ENCODE measurements around the gene SPATA2L. TPM values are rescaled to one million over a fixed set of nuclear protein-coding genes. Genes with fewer than 3 reads are reported as not detected.

The SPATA2L gene
- total and polyA plus RNA-seq, 2 of the 8 experiments (the other 6 are each of a cell fraction or from before 2014, with no cell fraction given), result 9.3 to 12.5 TPM

DNA sequence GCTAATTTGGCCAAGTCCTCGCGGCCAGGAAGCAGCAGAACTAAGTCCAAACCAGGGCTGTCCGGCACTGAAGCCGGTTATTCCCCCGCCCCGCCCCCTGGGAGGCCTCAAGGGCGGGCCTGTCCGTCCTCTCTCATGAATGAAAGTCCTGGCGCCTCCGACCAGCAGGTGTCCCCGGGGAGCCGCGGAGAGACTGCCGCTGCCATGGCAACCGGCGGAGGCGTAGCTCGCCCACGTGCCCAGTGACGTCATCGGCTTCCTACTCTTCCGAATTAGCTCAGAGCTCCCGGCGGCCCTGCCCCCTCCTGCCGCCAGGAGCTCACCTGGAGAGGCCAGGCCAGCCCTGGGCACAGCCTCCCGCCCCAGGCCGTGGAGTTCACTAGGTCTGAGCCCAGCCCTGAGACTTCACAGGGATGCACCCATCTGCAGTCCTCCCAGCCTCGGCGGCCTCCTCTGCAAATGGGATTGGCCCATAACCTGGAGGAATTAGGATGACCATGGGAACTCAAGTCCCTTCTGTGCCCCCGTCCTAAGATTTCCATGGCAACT lies 1.3 kb downstream of the SPATA2L start:
- CTCF ChIA-PET (ENCODE audit: partially characterized antibody), result interaction anchor here (0.7 to 3.7 kb wide), 19 partner anchors 11 to 225 kb away, joined by 3 to 36 read pairs (median 5); partner anchors contain the start of gene CPNE7
- Histone ChIP-seq H2BK20ac (ENCODE audit: low read length) (no peak overlapping the region), H3K4me2 (ENCODE audit: insufficient read depth in 1 of 2, low read depth in 2 of 2, low read length in 2 of 2) (peak overlapping the region; percentile 67 to 96), H2BK12ac (ENCODE audit: low read depth, low read length) (no peak overlapping the region), H3K23ac (ENCODE audit: insufficient read length) (no peak overlapping the region), H2BK15ac (ENCODE audit: low read length) (peak overlapping the region; percentile 88; the same call in 1 of the 2 replicates), H3K79me1 (ENCODE audit: low read depth, low read length) (no peaks in the 10 kb centered on the region), H2AFZ (ENCODE audit: low read length) (no peak overlapping the region), H2BK5ac (ENCODE audit: low read depth, low read length) (peak overlapping the region; percentile 60; the same call in 1 of the 2 replicates), H3K27ac (ENCODE audit: low read depth, low read length) (peak overlapping the region; percentile 28; the same call in 1 of the 2 replicates), H3K4ac (replicated peaks; ENCODE audit: insufficient read length, low read depth, low read length) (peak overlapping the region; percentile 65), H3K23me2 (ENCODE audit: low read depth, low read length) (peaks cover 13% of the 10 kb centered on the region; the same call in 1 of the 2 replicates), H3K18ac (ENCODE audit: extremely low read depth, low read length) (peak overlapping the region; percentile 78), H4K8ac (ENCODE audit: extremely low read depth, insufficient read depth, low read length) (no peak overlapping the region; the same call in 1 of the 2 replicates), H3K56ac (replicated peaks; ENCODE audit: insufficient read length, low read depth, low read length) (no peak overlapping the region), H3K14ac (ENCODE audit: insufficient read length) (no peak overlapping the region), H3K36me3 (ENCODE audit: control insufficient read depth in 2 of 4, insufficient read depth in 4 of 4, low read length in 3 of 4) (peaks cover 0 to 15% (median under 1%) of the 10 kb centered on the region in 4 experiments; a peak in 3 of 8 replicates), H2BK120ac (replicated peaks; ENCODE audit: low read depth, low read length) (no peak overlapping the region), H3K4me1 (replicated peaks in 1 of 4; ENCODE audit: control insufficient read depth in 3 of 4, insufficient read depth in 4 of 4, low read length in 3 of 4) (peaks cover 0 to 11% (median 5%) of the 10 kb centered on the region in 4 experiments; a peak in 5 of 7 replicates), H3K9me3 (ENCODE audit: insufficient read depth in 2 of 2, low read depth in 1 of 2, low read length in 1 of 2) (no peaks in the 10 kb centered on the region), H2AK5ac (ENCODE audit: low read depth, low read length) (no peak overlapping the region), H3K79me2 (ENCODE audit: control insufficient read depth in 1 of 2, insufficient read depth in 2 of 2, low read length in 2 of 2) (no peaks in the 10 kb centered on the region), H4K91ac (replicated peaks; ENCODE audit: insufficient read length, low read length) (no peak overlapping the region), H4K20me1 (replicated peaks in 1 of 2; ENCODE audit: control insufficient read depth in 1 of 2, insufficient read depth in 2 of 2, low read length in 2 of 2) (peaks cover 0 to 23% of the 10 kb centered on the region in 2 experiments), H3K9ac (replicated peaks in 1 of 4; ENCODE audit: extremely low read depth in 1 of 4, low read depth in 3 of 4, low read length in 3 of 4) (peak overlapping the region in 2 of 4 experiments; percentile 65 to 68; a peak in 2 of 7 replicates), H3K27me3 (replicated peaks in 1 of 4; ENCODE audit: control insufficient read depth in 3 of 4, extremely low read depth in 1 of 4, insufficient read depth in 3 of 4, low read length in 3 of 4) (peaks cover 0 to 9% (median 2%) of the 10 kb centered on the region in 4 experiments; a peak in 3 of 7 replicates), H3K4me3 (ENCODE audit: extremely low read depth in 1 of 4, insufficient read depth in 2 of 4, low read depth in 3 of 4, low read length in 4 of 4) (peak overlapping the region; percentile 49 to 78 (median 74)), H4K5ac (ENCODE audit: insufficient read length, low read depth, low read length) (no peak overlapping the region)
- peak; percentile 98 for DNase-seq (ENCODE audit: low read depth in 1 of 2, low spot score in 2 of 2)
- no peak for FAIRE-seq
- WGBS, 2 experiments (ENCODE audit: extremely low coverage in 1 of 2, insufficient coverage in 1 of 2, insufficient read length in 1 of 2, insufficient replicate concordance in 2 of 2, low coverage in 1 of 2, low lambda C conversion rate in 2 of 2, missing lambda C conversion rate in 1 of 2), result 6% methylated on average over 30 of the region's 30 CpGs; no CpG with 5 or more reads in 1 of the 2 experiments
- POLR2A ChIA-PET (ENCODE audit: partially characterized antibody), result interaction anchor here (0.6 to 5.3 kb wide), 24 partner anchors 8 to 211 kb away, joined by 3 to 59 read pairs (median 3); partner anchors contain the start of genes CDK10, CHMP1A, CPNE7 and FANCA
- TF ChIP-seq HDAC6 (IDR thresholded peaks at IDR 0.05; ENCODE audit: low read depth, low read length) (no peak), PHF8 (conservative IDR thresholded peaks at IDR 0.05; ENCODE audit: low read depth, low read length) (no peak), POU5F1 (IDR thresholded peaks at IDR 0.05; ENCODE audit: low read depth, low read length) (no peak), RBBP5 (IDR thresholded peaks at IDR 0.05; ENCODE audit: borderline replicate concordance, low read depth, low read length) (no peak; the same call in 1 of the 2 replicates), SP2 (IDR thresholded peaks at IDR 0.05; ENCODE audit: low read length) (no peak), SP1 (IDR thresholded peaks at IDR 0.05; ENCODE audit: low read depth, low read length) (peak; percentile 77; the same call in 1 of the 2 replicates), CEBPB (IDR thresholded peaks at IDR 0.05; ENCODE audit: low read depth, low read length) (peak; percentile 12; the same call in 1 of the 2 replicates), KDM1A (IDR thresholded peaks at IDR 0.05; ENCODE audit: borderline replicate concordance, low read length) (no peak)
- TF ChIP-seq, protein P1, sequence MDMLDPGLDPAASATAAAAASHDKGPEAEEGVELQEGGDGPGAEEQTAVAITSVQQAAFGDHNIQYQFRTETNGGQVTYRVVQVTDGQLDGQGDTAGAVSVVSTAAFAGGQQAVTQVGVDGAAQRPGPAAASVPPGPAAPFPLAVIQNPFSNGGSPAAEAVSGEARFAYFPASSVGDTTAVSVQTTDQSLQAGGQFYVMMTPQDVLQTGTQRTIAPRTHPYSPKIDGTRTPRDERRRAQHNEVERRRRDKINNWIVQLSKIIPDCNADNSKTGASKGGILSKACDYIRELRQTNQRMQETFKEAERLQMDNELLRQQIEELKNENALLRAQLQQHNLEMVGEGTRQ (IDR thresholded peaks at IDR 0.05; ENCODE audit: low read length), result peak; percentile 97
- TF ChIP-seq, protein P2, sequence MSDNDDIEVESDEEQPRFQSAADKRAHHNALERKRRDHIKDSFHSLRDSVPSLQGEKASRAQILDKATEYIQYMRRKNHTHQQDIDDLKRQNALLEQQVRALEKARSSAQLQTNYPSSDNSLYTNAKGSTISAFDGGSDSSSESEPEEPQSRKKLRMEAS (IDR thresholded peaks at IDR 0.05), result peak; percentile 91

All from H1 (cell line).